HG03064 (cell line): Measurements from ENCODE around the gene GRIA1.

Source experiments
- ATAC-seq: cut with Tn5 transposase; IDR thresholded peaks from one replicate; pipeline ENCODE4 v1.9.1; 2021; ENCODE audit warnings: low read depth; ENCODE audit not compliant: unreplicated experiment

GRIA1 gene

GRCh38 chr5:153770066-153770465 is 279.6 kb downstream of the GRIA1 start:
- no peak for ATAC-seq

GRCh38 chr5:153774686-153775085 is 284.2 kb downstream of the GRIA1 start:
- ATAC-seq = no peak

- ATAC-seq = no peak
Observed at GRCh38 chr5:153775923-153776322, 285.5 kb downstream of the GRIA1 start.

- ATAC-seq = no peak
Observed at GRCh38 chr5:153777681-153778581, 287.5 kb downstream of the GRIA1 start.

- ATAC-seq = no peak
Observed at GRCh38 chr5:153779836-153780235, 289.4 kb downstream of the GRIA1 start.

- no peak for ATAC-seq
Observed at GRCh38 chr5:153780876-153781705, 290.6 kb downstream of the GRIA1 start.

- ATAC-seq = no peak
Observed at GRCh38 chr5:153782589-153783361, 292.3 kb downstream of the GRIA1 start.

GRCh38 chr5:153783362-153783658 is 292.8 kb downstream of the GRIA1 start:
- ATAC-seq = no peak

GRCh38 chr5:153784277-153784676 is 293.8 kb downstream of the GRIA1 start:
- ATAC-seq = no peak

- no peak for ATAC-seq
Observed at GRCh38 chr5:153791339-153791738, 300.9 kb downstream of the GRIA1 start.

- ATAC-seq = no peak
Observed at GRCh38 chr5:153792305-153792704, 301.8 kb downstream of the GRIA1 start.

GRCh38 chr5:153793699-153794098 is 303.2 kb downstream of the GRIA1 start:
- ATAC-seq = no peak

- no peak for ATAC-seq
Observed at GRCh38 chr5:153794327-153794726, 303.9 kb downstream of the GRIA1 start.

GRCh38 chr5:153796527-153796926 is 306.1 kb downstream of the GRIA1 start:
- no peak for ATAC-seq

- no peak for ATAC-seq
Observed at GRCh38 chr5:153797484-153797883, 307.0 kb downstream of the GRIA1 start.

- no peak for ATAC-seq
Observed at GRCh38 chr5:153798830-153799229, 308.4 kb downstream of the GRIA1 start.

- no peak for ATAC-seq
Observed at GRCh38 chr5:153799466-153799865, 309.0 kb downstream of the GRIA1 start.

GRCh38 chr5:153802050-153802821 is 311.8 kb downstream of the GRIA1 start:
- ATAC-seq = no peak

GRCh38 chr5:153807801-153808200 is 317.3 kb downstream of the GRIA1 start:
- no peak for ATAC-seq

- no peak for ATAC-seq
Observed at GRCh38 chr5:153809166-153809565, 318.7 kb downstream of the GRIA1 start.
